GM21526 (cell line): Measurements from ENCODE around the gene CMC2.

Experiments used
- ATAC-seq: cut with Tn5 transposase; IDR thresholded peaks from one replicate; pipeline ENCODE4 v1.9.1; 2021; ENCODE audit warnings: moderate library complexity; ENCODE audit not compliant: unreplicated experiment, low FRiP score

CMC2 gene

GRCh38 chr16:80938004-80938878 lies 68.4 kb downstream of the CMC2 start:
- no peak for ATAC-seq

GRCh38 chr16:80936410-80936809 lies 70.3 kb downstream of the CMC2 start:
- no peak for ATAC-seq

- ATAC-seq = no peak
Observed at GRCh38 chr16:80935691-80936090, 71.0 kb downstream of the CMC2 start.

GRCh38 chr16:80932708-80933095 lies 74.0 kb downstream of the CMC2 start:
- no peak for ATAC-seq

GRCh38 chr16:80931801-80932707 lies 74.6 kb downstream of the CMC2 start:
- ATAC-seq = no peak

GRCh38 chr16:80924372-80924978 lies 82.2 kb downstream of the CMC2 start:
- ATAC-seq = peak; percentile 56

- ATAC-seq = no peak
Observed at GRCh38 chr16:80923356-80923755, 83.3 kb downstream of the CMC2 start.
